DLD1 (cell line): ENCODE measurements around the gene NECTIN4.

Source experiments
- in situ Hi-C: cut with HindIII; loops from 2 replicates; pipeline ENCODE4 v1.10.0; 2017; ENCODE audit warnings: low sequenced_read_pairs

NECTIN4 gene

DNA sequence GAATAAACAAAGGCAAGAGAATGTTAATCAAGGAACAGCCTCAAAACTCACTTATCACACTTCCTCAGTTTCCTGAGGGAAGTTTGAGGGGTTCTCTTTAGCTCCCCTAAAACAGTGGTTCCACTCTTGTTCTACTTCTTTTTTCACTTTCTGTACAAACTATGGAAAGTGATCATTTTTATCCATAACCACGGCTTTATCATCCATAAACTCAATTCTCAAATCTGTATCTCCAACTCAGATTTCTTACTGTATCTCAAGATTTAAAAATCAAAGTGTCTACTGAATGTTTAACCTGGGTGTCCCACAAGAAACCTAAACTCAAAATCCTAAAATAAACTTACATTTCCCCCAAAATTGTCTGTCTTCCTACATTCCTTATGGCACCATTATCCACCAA, 24.6 kb upstream of the NECTIN4 start:
- in situ Hi-C loops = no loop called here

DNA sequence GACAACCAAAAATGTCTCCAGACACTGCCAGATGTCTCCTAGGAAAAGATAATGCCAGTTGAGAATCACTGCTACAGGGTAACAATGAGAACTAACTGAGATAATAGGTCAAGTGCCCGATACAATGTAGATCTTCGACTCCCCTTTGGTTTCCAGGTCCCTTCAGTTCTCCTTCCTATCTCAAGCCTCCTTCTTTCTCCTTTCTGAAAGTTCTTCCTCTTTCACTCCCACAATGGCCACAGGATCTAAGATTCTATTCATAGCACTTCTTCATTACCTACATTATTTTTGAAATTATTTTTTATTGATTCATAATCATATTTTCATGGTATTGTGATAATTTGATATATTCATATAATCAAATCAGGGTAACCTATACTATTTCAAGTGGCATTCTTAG, 22.2 kb upstream of the NECTIN4 start:
- in situ Hi-C loops = no loop called here

DNA sequence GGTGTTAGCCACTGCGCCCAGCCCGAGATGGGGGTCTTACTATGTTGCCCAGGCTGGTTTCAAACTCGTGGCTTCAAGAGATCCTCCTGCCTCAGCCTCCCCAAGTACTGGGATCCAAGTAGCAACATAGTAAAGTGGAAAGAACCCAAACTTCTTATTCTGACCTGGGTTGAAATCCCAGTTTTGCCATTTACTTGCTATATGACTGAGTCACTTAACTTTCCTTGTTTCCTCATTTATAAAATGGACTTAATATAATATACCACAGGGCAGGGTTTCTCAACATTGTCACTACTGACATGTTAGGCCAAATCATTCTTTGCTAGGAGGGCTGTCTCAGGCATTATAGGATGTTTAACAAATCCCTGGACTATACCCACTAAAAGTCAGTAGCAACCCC, 21.8 kb upstream of the NECTIN4 start:
- in situ Hi-C loops = no loop called here

DNA sequence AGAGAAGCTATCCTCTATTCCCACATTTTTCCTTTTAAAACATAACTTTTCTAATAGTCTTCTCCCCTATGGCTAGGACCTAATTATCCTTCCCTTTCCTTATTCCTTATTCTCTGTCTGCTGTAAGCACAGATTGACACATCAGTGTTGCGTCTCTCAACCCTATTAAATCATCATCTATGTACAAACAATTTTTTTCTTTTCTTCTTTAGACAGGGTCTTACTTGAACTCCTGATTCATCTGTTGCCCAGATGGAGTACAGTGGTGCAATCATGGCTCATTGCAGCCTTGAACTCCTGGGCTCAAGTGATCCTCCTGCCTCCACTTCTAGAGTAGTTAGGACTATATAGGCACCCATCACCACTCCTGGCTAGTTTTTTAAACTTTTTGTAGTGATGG, 17.1 kb upstream of the NECTIN4 start:
- in situ Hi-C loops = no loop called here

DNA sequence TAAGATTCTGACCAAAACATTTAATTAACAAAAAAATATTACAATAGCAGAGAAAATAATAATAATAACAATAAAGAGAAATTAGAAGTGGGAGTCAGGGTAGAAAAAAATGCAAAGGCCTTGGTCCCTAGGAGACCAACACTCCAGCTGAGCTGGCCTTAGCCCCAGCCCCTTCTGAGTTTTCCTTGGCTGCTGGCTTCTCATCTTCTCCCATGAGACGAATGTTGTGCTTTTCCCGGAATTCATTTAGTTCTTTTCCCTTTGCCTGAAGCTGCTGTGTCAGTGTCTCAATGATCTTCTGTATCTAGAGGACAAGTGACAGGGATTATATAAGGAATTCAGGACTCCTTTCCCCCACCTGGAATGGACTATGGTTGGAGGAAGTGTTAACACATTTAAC, 11.2 kb upstream of the NECTIN4 start:
- in situ Hi-C loops = no loop called here

DNA sequence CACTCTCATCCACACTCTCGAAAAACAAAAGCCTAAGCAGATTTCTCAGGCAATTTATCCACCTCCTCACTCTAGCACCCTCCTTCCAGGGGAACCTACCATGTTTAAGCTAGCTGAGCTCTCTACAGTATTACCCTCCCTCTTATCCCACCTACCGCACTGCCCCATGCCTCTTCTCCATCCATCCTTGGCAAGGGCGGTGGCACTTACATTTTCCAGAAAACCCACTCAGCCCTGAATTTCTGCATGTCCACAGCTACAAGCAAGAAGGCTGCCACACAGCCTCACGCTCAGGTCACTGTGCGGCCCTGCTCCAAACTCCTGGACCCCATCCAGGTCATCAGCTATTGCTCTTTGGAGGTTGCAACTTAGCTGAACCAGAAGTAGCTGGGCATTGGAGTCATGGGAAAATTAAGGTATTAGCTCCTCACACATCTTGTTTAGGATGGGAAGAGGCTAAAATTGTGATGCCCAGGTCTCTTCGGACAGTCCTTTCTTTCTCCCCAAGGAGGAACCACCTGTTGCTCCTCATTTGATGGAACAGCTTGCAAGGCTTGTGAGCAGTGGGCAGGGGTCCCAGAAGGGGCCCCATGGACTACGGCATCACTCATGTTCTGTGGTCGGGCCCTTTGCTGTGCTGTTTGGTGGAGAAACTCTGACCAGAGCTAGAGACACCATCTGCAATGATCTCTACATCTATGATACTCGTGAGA, 9.9 kb upstream of the NECTIN4 start:
- in situ Hi-C loops = no loop called here

DNA sequence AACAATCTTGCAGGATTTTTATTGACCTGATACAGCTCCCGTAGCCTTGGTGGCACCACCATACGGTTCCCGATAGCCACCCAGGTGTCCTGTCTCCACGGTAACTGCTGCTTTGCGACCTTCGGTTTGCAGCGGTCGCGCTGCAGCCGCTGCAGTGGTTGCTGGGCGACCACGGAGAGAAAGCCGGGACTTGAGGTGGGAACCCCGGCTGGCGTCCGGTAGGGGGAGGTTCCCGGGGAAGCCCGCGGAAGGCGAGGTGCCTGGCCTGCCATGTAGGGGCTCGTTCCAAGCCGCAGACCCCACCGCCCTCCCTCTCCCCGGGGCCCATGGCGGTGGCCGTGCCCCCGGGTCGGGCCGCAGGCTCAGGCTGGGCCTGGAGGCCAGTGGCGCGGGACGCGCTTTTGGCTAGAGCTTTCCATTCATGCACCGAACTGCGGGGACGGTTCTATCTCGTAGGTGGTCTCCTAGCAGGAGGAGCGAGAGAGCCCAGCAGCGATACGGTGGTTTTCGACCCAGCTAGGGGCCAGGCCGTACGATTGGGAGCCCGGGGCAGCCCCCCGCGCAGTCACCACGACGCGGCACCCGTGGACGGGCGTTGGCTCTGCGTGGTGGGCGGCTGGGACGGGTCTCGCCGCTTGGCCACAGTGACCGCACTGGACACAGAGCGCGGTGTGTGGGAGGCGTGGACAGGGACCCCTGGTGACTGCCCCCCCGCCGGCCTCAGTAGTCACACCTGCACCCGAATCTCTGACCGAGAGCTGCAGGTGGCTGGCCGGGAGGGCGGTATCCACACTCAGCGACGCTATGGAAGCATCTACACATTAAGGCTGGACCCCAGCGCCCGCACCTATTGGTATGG, 9.1 kb upstream of the NECTIN4 start, which contains the start of gene KLHDC9:
Gene KLHDC9 (plus strand): TSS at position 152 of the 859 bp plus-strand sequence. CDS start 175 bp downstream, at position 327.
- in situ Hi-C loops = no loop called here

DNA sequence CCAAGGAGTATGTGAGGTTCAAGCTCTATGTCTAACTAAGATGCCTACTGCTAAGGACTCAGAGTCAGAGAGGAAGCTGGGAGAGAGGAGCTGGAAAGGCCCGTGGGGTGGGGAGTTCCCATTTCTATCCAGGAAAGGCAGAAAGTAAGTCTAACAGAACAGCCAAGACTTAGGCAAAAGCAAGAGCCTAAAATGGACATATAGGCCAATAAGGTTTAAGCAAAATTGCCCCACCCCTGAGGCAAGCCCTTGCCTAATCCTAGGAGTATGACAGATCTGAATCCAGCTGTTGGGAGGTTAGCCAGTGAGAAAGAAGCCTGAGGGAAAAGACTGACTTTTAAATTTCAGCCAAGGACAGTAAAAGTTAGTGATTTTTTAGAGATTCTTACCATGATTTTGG, 7.2 kb upstream of the NECTIN4 start:
- in situ Hi-C loops = no loop called here

DNA sequence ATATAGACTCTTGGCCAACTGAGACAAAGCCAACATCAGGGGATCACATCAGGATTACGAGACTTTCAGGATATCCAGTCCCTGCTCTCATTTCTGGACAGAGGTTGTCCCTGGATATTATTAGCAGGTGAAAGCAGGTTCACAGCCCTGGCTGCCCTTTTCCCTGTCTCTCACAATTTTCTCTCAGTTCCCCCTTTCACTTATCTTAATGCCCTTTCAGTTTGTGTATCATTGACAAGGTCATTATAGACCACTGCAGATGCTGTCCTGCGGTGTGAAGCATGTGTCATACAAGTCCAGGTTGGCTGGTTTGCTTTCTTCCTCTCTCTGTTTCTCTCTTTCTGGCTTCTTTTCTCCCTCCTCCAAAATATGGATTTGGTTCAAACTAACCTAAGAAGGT, 6.7 kb upstream of the NECTIN4 start:
- in situ Hi-C loops = no loop called here

DNA sequence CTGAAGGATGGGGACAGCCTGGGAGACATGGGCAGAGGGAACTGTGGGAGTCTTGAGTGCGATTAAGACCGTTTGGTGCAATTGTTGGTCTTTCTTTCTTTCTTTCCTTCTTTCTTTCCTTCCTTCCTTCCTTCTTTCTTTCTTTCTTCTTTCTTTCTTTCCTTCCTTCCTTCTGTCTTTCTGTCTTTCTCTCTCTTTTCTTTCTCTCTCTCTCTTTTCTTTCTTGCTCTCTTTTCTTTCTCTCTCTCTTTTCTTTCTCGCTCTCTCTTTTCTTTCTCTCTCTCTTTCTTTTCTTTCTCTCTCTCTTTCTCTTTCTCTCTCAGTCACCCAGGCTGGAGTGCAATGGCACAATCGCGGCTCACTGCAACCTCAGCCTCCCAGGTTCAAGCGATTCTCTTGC, 5.9 kb upstream of the NECTIN4 start:
- in situ Hi-C loops = no loop called here

DNA sequence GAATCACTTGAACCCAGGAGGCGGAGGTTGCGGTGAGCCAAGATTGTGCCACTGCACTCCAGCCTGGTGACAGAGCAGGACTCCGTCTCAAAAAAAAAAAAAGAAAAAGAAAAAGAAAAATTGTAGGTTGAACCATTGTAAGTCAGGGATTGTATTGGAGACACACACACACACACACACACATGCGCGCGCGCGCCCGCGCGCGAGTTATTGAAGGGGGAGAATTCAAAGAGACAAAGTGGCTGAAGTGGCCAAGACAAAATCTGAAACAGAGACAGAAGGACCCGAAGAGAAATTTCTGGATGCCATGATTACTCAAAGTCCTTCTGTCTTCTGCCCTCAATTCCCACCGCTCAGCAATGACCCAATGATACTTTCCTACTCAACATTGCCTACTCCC, 5.1 kb upstream of the NECTIN4 start:
- in situ Hi-C loops = no loop called here

DNA sequence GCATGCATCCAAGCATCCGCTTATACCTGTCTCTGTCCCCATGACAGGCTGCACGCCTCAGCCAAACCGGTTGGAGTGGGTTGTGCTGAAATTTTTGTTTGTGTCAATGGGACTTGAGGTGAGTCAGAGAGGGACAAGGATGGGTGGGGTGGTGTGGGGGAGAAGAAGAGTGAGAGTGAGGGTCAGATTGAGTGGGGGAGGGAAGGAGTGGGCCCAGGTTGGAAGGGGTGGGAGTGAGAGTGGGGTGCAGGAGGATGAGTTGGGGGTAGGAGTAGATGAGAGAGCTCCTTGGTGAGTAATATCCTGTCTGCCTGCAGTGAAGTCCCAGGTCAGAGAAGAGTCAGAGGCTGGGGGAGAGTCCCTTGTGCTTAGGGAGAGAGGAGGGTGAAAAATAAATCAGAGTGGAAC, 3.3 kb upstream of the NECTIN4 start:
- in situ Hi-C loops = no loop called here

DNA sequence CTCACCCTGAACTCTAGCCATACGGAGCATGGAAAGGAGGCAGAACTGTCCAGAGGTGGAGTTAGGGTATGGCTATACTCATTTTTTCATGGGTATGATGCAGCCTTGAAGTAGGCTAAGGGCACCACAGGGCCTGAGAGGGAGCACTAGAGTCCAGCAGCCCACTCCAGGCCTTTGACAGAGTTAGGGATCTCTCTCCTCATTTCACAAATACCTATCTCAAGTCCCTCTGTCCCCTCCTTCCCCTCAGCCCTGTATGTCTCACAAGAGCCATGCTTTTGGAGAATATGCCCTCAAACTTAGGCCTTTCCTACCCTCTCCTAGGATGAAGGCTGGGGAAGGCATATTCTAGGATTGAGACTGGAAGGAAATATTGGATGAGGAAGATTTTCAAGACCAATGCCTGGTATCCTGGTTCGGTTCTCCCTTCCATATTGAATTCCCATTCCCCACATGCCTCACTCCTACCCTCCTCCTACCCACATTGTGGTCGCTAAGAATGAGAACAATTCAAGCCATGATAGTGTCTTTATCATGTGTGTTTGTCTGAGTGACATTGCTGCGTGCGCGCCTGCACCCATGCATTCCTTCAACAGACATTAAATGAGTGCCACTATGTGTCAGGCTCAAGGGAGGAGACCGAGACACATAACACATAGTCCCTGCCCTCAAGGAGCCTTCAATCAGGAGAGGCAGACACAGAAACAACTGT, 2.6 kb upstream of the NECTIN4 start:
- in situ Hi-C loops = no loop called here

DNA sequence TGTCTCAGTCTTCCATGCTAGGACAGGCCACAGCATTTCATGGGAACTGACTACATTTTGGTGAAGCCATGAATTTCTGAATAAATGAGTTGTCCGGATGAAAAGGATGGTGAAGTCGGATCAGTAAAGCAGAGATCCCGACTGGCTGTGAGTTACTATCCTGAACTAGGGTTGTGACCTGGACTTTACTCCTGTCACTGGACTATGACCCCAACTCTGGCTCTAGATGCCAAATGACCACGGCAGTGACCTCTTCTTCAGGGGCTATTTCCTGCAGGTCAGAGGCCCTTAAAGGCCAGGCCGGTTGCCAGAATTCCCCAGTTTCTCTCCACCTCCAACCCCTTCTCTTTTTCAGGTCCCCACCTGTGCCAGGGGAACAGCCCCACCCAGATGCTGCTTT, 1.7 kb upstream of the NECTIN4 start:
- in situ Hi-C loops = no loop called here

DNA sequence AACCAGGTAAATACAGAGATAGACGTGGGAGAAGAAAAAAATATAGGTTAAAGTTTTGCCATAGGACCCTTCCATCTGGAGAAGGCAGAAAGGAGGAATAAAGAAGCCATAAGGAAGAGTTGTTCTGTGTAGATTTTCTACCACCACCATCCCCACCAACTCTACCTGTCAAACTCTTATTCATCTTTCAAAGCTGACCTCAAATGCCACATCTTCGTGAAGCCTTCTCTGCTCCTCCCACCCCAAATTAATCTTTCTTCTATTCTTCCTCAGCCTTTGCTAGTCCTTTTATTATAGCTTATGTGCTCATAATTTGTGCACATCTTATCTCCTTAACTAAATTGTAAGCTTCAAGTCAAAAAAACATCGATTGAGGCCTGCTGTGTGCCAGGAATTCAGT, 1.3 kb upstream of the NECTIN4 start:
- in situ Hi-C loops = no loop called here

DNA sequence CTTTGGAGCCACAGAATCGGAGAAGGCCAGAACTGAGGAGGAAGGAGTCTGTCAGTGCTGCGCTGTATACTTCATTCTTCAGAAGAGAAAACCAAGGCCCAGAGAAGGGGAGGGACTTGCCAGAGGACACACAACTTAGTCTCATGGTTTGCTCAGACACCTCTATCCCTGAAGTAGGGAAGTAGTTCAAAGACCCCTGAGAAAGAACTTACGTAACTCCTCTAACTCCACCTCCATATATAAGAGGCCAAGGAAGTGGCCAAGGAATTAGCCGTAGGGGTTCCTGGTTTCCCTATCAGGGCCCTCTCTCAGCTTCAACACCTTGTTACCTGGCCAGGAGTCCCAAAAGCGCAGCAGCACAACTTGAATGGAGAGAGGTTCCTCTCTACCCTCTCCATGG, 580 bp upstream of the NECTIN4 start:
- in situ Hi-C loops = no loop called here

DNA sequence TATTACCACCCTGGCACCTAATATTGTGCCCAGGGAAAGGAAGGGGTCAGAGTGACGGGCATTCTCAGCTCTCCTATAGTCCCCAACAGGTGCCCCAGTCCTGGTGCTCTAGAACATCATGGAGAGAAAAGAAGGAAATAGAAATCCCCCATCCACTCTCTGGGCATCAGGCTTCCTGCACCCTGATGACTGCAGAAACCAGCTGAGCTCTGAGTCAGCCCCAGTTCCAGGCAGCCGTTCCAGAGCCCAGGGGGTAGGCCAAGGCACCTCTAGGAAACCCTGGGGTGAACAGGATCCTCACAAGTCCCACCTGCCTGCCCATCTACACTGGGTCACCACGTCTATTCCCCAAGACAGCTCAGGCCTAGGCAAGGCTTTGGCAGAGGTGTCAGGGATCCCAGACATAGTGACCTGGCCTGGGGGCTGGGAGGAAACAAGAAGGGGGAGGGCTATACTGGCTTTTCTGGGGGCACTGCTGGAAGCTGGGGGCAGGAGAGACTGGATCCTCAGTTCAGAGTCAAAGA, 709 bp downstream of the NECTIN4 start:
- in situ Hi-C loops = no loop called here

DNA sequence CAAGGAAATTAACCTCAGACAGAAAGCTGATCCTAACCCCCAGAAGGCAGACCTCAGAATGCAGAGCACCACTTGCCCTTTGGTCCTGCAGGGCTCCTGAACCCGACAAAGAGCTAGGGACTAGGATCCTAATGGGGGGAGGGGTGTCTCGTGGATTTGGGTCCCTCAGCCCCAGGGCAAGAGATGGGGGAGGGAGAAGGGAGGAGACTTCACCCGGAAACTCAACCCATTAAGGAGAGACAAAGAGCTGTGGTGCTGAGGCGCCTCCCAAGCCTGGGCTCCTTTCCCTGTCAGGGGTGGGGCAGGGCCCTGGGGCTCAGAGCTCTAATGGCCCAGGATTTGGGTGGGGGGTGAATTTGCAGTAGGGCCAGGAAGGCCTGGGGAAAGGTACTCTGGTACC, 2.9 kb downstream of the NECTIN4 start:
- in situ Hi-C loops = no loop called here

DNA sequence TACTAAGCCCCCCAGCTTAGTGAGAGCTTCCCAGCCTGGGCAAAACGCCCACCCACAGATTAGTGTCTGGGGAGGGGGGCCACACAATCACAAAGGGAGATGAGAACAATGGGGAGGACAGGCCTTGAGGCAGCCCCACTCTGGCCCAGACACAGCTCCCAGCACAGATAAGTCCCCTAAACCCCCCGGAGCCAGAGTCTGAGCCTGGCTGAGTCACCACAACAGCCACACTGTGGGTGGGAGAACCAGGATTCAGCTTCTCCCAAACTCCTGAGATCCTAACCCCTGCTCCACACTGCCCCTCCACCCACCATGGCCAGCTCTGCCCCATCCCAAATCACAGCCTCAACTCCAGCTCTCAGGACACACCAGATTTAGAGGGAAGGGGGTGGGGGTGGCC, 4.2 kb downstream of the NECTIN4 start:
- in situ Hi-C loops = no loop called here

DNA sequence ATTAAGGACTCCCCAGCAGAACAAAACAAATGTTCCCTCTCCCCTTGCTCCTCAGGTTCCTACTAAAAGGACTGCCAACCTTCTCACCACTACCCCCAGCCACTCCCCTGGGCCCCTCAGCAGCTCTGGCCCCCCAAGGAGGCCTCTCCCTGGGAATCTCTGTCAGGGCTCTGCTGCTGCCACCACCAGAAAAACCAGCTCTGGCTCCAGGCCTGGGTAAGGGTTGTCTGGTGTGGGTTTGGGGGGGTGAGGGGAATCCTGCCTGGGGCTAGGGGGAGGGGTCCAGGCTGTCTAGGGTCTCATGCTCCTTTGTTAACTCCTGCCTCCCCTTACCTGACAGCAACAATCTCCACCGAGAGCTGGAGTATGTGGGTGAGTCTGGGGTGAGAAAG, 4.8 kb downstream of the NECTIN4 start:
- in situ Hi-C loops = no loop called here

DNA sequence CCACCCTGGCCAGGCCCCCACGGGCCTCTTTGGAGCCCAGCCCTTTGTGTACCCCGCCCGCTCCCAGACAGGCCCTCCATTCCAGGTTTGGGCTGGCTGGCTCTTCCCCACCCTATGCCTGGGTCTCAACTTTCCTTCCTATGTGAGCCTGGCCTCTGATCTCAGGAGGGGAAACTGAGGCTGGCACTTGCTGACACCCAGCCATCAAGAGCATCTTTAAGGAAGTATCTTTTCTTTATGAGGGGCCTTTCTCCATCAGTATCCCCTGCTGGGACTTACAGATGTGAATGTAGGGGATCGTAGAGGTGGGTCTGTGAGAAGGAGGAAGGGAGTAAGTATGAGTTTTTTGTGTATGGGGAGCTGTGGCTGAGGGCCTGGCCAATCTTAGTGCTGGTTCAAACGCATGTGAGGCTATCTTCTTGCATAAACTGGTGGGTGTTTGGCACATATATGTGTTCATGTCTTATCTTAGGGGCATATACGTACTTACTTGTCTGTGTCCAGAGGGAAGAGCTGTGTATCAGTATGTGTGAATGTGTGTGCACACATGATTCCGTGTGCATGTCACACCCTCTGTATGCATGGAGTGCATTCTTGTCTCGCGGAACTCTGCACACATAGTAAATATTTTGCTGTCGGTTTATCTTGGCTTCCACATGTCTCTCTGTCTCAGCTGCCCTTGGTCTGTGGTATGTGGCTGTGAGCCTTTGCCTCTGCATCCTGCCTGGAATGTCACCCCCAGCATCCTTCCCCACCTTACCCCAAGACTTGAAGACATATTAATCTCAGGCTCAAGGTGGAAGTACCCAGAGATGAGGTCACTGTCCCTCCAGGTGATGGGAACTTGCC, 5.4 kb downstream of the NECTIN4 start:
- in situ Hi-C loops = no loop called here
